ENCODE data around the gene TMPRSS7.

- TF ChIP-seq EZH2 (IDR thresholded peaks at IDR 0.05; ENCODE audit: low read length) (no peak), CTCF (optimal IDR thresholded peaks at IDR 0.05 in 1 of 3, IDR thresholded peaks at IDR 0.05 in 1 of 3, conservative IDR thresholded peaks at IDR 0.05 in 1 of 3; ENCODE audit: extremely low read depth in 1 of 3, insufficient read depth in 2 of 3, low read length in 3 of 3) (no peak)
Observed at GRCh38 chr3:112117415-112117814, 82.9 kb downstream of the TMPRSS7 start.
